Vagina (tissue), 2 donors: ENCODE data around the gene CFAP74. TPM values are rescaled to one million over a fixed set of nuclear protein-coding genes. Genes with fewer than 3 reads are reported as not detected.

Experiments
- DNase-seq, 2 donors: peaks; one replicate each; pipeline ENCODE4 v3.0.0-alpha.2; 2017; ENCODE audit errors: extremely low spot score in 2 of 2
- H3K27ac ChIP-seq: fragments of 200-600 bp; sonication (generic); one replicate; pipeline ENCODE4 v1.5.1; 2019
- H3K27me3 ChIP-seq: fragments of 200-600 bp; sonication (generic); one replicate; pipeline ENCODE4 v1.5.1; 2019
- H3K36me3 ChIP-seq, 2 donors: fragments of 200-600 bp; sonication (generic); one replicate each; pipeline ENCODE4 v1.5.1; 2017 to 2019
- H3K4me1 ChIP-seq: fragments of 200-600 bp; sonication (generic); one replicate; pipeline ENCODE4 v1.5.1; 2019
- H3K4me3 ChIP-seq, 2 donors: fragments of 200-600 bp; sonication (generic); 1 replicate in 1 of 2; 2 replicates in 1 of 2; pipeline ENCODE4 v1.5.1; 2016 to 2019
- H3K9me3 ChIP-seq: fragments of 200-600 bp; sonication (generic); one replicate; pipeline ENCODE4 v1.5.1; 2019
- POLR2A ChIP-seq, 2 donors: fragments of 450-650 bp; IDR thresholded peaks; one replicate each; pipeline ENCODE4 v1.6.1; 2017; ENCODE audit warnings: antibody characterized with exemption in 2 of 2, mild to moderate bottlenecking in 2 of 2, moderate library complexity in 2 of 2
- POLR2AphosphoS5 ChIP-seq, 2 donors: sonication (generic); formaldehyde crosslinking; IDR thresholded peaks; one replicate each; pipeline ENCODE4 v1.9.0; 2017; ENCODE audit warnings: antibody characterized with exemption in 2 of 2, mild to moderate bottlenecking in 2 of 2, low read depth in 1 of 2; ENCODE audit not compliant: insufficient read depth in 1 of 2
- intact Hi-C: fragments of 100-400 bp; cut with DNase I; formaldehyde crosslinking; loops from one replicate; pipeline ENCODE4 v1.15.1; 2023
- total RNA-seq: library from RNA; depleted of rRNA; stranded (reverse); fragments of >200 nt; gene quantifications from one replicate; pipeline ENCODE4 v1.2.3, GENCODE V29; 2016
- TF ChIP-seq, protein P1 (sequence below), 3 experiments: fragments of 450-650 bp in 2 of 3; fragments of 200-600 bp in 1 of 3; sonication (generic) in 1 of 3; IDR thresholded peaks; one replicate each; pipeline ENCODE4 v1.5.1; 2017 to 2019; ENCODE audit warnings: antibody characterized with exemption in 3 of 3, mild to moderate bottlenecking in 2 of 3, moderate library complexity in 2 of 3

The CFAP74 gene
- total RNA-seq, 1 donor from 2014 or later, result not detected

- no peaks in the 10 kb centered on the region for H3K9me3 ChIP-seq
- peaks cover 26% of the 10 kb centered on the region for H3K4me1 ChIP-seq
- intact Hi-C loops, result loop anchor here (5.0 kb wide), 2 partner anchors 82 to 97 kb away; no protein-coding TSS in a partner anchor
These were observed 41.1 kb upstream of the CFAP74 start for GRCh38 chr1:2044510-2045319.

DNA sequence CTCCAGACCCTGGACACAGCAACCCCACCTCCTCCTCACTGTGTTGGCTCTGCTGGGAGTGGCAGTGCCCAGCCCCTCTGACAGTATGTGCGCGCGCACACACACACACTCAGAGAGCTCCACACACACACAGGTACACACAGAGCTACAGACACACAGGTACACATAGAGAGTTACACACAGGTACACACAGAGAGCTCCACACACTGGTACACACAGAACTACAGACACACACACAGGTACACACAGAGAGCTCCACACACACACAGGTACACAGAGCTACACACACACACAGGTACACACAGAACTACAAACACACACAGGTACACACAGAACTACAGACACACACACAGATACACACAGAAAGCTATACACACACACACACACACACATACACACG, 40.3 kb upstream of the CFAP74 start:
- peak overlapping the region; percentile 66 for H3K27ac ChIP-seq
- H3K36me3 ChIP-seq, result no peaks in the 10 kb centered on the region
- no peak for DNase-seq
- TF ChIP-seq POLR2A (IDR thresholded peaks at IDR 0.05) (no peak), POLR2AphosphoS5 (IDR thresholded peaks at IDR 0.05; ENCODE audit: insufficient read depth in 1 of 2, low read depth in 1 of 2) (no peak)
- TF ChIP-seq, protein P1, sequence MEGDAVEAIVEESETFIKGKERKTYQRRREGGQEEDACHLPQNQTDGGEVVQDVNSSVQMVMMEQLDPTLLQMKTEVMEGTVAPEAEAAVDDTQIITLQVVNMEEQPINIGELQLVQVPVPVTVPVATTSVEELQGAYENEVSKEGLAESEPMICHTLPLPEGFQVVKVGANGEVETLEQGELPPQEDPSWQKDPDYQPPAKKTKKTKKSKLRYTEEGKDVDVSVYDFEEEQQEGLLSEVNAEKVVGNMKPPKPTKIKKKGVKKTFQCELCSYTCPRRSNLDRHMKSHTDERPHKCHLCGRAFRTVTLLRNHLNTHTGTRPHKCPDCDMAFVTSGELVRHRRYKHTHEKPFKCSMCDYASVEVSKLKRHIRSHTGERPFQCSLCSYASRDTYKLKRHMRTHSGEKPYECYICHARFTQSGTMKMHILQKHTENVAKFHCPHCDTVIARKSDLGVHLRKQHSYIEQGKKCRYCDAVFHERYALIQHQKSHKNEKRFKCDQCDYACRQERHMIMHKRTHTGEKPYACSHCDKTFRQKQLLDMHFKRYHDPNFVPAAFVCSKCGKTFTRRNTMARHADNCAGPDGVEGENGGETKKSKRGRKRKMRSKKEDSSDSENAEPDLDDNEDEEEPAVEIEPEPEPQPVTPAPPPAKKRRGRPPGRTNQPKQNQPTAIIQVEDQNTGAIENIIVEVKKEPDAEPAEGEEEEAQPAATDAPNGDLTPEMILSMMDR (IDR thresholded peaks at IDR 0.05), result no peak
- intact Hi-C loops, result loop anchor here (5.0 kb wide), 1 partner anchor 97 kb away; no protein-coding TSS in a partner anchor
- H3K27me3 ChIP-seq, result no peaks in the 10 kb centered on the region
- H3K4me1 ChIP-seq, result peaks cover 19% of the 10 kb centered on the region
- H3K4me3 ChIP-seq, result no peak overlapping the region
- no peaks in the 10 kb centered on the region for H3K9me3 ChIP-seq

More at GRCh38 chr1:2044510-2045319, 41.1 kb upstream of the CFAP74 start:
- H3K27me3 ChIP-seq, result no peaks in the 10 kb centered on the region
- H3K27ac ChIP-seq, result peak overlapping the region; percentile 66
- H3K36me3 ChIP-seq, result no peaks in the 10 kb centered on the region
- H3K4me3 ChIP-seq, result peak overlapping the region; percentile 32 to 54
- TF ChIP-seq, protein P1 (IDR thresholded peaks at IDR 0.05), result peak; percentile 75 to 80 (median 80)
- TF ChIP-seq POLR2AphosphoS5 (IDR thresholded peaks at IDR 0.05; ENCODE audit: insufficient read depth in 1 of 2, low read depth in 1 of 2), result no peak
- no peak for DNase-seq

DNA sequence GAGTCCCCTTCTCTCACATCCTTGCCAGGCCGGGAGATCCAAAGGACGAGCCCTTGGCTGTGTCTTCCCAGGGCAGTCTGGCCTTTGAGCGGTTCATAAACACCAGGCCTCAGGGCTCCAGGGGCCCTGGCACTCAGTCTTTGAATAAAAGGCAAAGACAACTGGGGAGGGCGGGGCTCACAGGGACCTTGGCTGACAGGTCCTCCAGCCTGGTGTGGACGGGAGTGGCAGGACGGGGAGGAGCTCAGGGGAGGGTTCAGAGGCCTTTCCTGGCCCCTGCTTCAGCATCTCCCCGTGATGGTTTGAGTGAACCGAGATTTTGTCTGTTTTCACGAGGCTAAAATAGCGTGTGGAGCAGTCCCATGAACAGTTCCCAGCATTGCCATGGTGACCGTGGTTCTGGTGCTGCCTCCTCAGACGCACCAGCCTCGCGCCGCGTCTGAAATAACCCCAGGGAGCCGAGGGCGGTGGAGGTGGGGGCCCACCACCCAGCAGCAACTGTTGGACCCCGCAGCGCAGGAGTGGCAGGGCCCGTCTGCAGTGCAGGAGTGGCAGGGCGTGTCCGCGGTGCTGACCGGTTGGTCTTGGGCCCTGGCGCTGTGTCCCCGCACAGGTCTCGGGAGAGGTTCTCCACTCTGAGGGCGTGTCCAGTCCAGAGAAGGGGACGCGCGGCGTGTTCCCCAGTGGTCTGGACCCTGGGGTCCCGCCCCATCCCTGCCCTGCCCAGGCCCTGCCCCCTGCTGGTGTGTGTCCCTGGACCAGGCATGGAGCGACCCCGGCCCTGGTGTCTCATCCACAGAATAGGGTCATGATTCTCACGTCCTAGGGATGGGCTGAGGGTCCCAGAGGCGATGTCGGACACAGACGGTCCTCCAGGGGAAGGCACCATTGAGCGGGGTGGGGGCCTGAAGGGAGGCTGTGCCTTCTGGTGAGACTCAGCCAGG, 39.5 kb upstream of the CFAP74 start:
- intact Hi-C loops, result loop anchor here (5.0 kb wide), 1 partner anchor 96 kb away; no protein-coding TSS in a partner anchor
- no peaks in the 10 kb centered on the region for H3K9me3 ChIP-seq
- no peaks in the 10 kb centered on the region for H3K36me3 ChIP-seq
- H3K4me1 ChIP-seq, result peaks cover 19% of the 10 kb centered on the region
- no peak overlapping the region for H3K27ac ChIP-seq
- no peak overlapping the region for H3K4me3 ChIP-seq
- no peaks in the 10 kb centered on the region for H3K27me3 ChIP-seq
- DNase-seq, result no peak
- no peak for TF ChIP-seq POLR2A (IDR thresholded peaks at IDR 0.05)
- TF ChIP-seq, protein P1 (IDR thresholded peaks at IDR 0.05), result no peak
- TF ChIP-seq POLR2AphosphoS5 (IDR thresholded peaks at IDR 0.05; ENCODE audit: insufficient read depth in 1 of 2, low read depth in 1 of 2), result no peak

GRCh38 chr1:2041887-2042286, 38.3 kb upstream of the CFAP74 start:
- H3K4me1 ChIP-seq, result peaks cover 19% of the 10 kb centered on the region
- no peaks in the 10 kb centered on the region for H3K36me3 ChIP-seq
- no peaks in the 10 kb centered on the region for H3K27me3 ChIP-seq
- H3K9me3 ChIP-seq, result no peaks in the 10 kb centered on the region
- no peak for DNase-seq
- H3K4me3 ChIP-seq, result no peak overlapping the region
- H3K27ac ChIP-seq, result no peak overlapping the region
- TF ChIP-seq, protein P1 (IDR thresholded peaks at IDR 0.05), result no peak
- no peak for TF ChIP-seq POLR2A (IDR thresholded peaks at IDR 0.05)
- no peak for TF ChIP-seq POLR2AphosphoS5 (IDR thresholded peaks at IDR 0.05; ENCODE audit: insufficient read depth in 1 of 2, low read depth in 1 of 2)
- intact Hi-C loops, result loop anchor here (5.0 kb wide), 1 partner anchor 95 kb away; no protein-coding TSS in a partner anchor
